ENCODE results near the gene P2RX4. TPM values are rescaled to one million over a fixed set of nuclear protein-coding genes. Genes with fewer than 3 reads are reported as not detected.

Gene P2RX4
- total RNA-seq, 3 donors from 2014 or later: 62.9 to 114 (median 86.9) TPM

- TF ChIP-seq POLR2AphosphoS5 (IDR thresholded peaks at IDR 0.05) (no peak), POLR2A (IDR thresholded peaks at IDR 0.05) (no peak), CTCF (IDR thresholded peaks at IDR 0.05) (no peak)
- no peaks in the 10 kb centered on the region for H3K4me1 ChIP-seq
- H3K4me3 ChIP-seq: no peak overlapping the region
- H3K27me3 ChIP-seq: no peaks in the 10 kb centered on the region
- no peak for DNase-seq (ENCODE audit: low spot score in 2 of 2)
- intact Hi-C loops (cut with DNase I; ENCODE audit: low total_unique reads): no loop called here
- no peak overlapping the region for H3K27ac ChIP-seq
- H3K9me3 ChIP-seq: no peaks in the 10 kb centered on the region
- H3K36me3 ChIP-seq: no peaks in the 10 kb centered on the region
These were observed 27.6 kb upstream of the P2RX4 start for GRCh38 chr12:121182222-121182893.

DNA sequence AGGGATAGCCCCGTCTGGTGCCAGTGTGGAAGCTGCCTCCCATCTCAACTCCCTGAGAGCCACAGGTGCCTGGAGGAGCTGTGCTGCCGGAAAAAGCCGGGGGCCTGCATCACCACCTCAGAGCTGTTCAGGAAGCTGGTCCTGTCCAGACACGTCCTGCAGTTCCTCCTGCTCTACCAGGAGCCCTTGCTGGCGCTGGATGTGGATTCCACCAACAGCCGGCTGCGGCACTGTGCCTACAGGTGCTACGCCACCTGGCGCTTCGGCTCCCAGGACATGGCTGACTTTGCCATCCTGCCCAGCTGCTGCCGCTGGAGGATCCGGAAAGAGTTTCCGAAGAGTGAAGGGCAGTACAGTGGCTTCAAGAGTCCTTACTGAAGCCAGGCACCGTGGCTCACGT, 25.5 kb upstream of the P2RX4 start:
- no peak for TF ChIP-seq POLR2A (IDR thresholded peaks at IDR 0.05)
- no peak for TF ChIP-seq CTCF (IDR thresholded peaks at IDR 0.05)
- TF ChIP-seq POLR2AphosphoS5 (IDR thresholded peaks at IDR 0.05): no peak
- H3K27me3 ChIP-seq: no peaks in the 10 kb centered on the region
- no peaks in the 10 kb centered on the region for H3K36me3 ChIP-seq
- H3K27ac ChIP-seq: no peak overlapping the region
- no peaks in the 10 kb centered on the region for H3K9me3 ChIP-seq
- intact Hi-C loops (cut with DNase I; ENCODE audit: low total_unique reads): no loop called here
- no peaks in the 10 kb centered on the region for H3K4me1 ChIP-seq
- DNase-seq (ENCODE audit: low spot score in 2 of 2): peak in 1 of 2 donors; percentile 26
- no peak overlapping the region for H3K4me3 ChIP-seq

DNA sequence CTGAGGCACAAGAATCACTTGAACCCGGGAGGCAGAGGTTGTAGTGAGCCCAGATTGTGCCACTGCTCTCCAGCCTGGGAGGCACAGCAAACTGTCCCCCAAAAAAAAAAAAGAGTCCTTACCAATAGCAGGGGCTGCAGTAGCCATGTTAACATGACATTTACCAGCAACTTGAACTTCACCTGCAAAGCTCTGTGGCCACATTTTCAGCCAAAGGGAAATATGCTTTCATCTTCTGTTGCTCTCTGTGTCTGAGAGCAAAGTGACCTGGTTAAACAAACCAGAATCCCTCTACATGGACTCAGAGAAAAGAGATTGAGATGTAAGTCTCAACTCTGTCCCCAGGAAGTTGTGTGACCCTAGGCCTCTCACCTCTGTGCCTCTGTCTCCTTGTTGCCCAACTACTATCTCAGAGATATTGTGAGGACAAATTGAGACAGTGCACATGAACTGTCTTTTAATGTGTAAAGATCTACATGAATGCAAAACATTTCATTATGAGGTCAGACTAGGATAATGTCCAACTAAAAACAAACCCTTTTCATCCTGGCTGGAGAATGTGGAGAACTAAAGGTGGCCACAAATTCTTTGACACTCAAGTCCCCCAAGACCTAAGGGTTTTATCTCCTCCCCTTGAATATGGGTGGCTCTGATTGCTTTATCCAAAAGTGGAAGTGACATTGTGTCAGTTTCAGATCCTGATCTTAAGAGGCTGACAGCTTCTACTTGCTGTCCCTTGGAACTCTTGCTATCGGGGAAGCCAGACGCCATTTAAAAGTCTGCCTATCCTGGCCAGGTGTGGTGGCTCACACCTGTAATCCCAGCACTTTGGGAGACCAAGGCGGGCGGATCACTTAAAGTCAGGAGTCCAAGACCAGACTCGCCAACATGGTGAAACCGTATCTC, 24.7 kb upstream of the P2RX4 start:
- intact Hi-C loops (cut with DNase I; ENCODE audit: low total_unique reads): no loop called here
- no peaks in the 10 kb centered on the region for H3K36me3 ChIP-seq

GRCh38 chr12:121186826-121187225, 23.1 kb upstream of the P2RX4 start:
- no peaks in the 10 kb centered on the region for H3K36me3 ChIP-seq
- no peak for DNase-seq (ENCODE audit: low spot score in 2 of 2)
- intact Hi-C loops (cut with DNase I; ENCODE audit: low total_unique reads): no loop called here
- no peaks in the 10 kb centered on the region for H3K27me3 ChIP-seq
- H3K27ac ChIP-seq: no peak overlapping the region
- TF ChIP-seq POLR2AphosphoS5 (IDR thresholded peaks at IDR 0.05) (no peak), POLR2A (IDR thresholded peaks at IDR 0.05) (no peak), CTCF (IDR thresholded peaks at IDR 0.05) (no peak)
- H3K9me3 ChIP-seq: no peaks in the 10 kb centered on the region
- H3K4me3 ChIP-seq: no peak overlapping the region
- no peaks in the 10 kb centered on the region for H3K4me1 ChIP-seq

More for the DNA sequence above, 24.7 kb upstream of the P2RX4 start:
- Histone ChIP-seq H3K9me3 (no peaks in the 10 kb centered on the region), H3K27ac (no peak overlapping the region), H3K27me3 (no peaks in the 10 kb centered on the region), H3K4me3 (no peak overlapping the region), H3K4me1 (no peaks in the 10 kb centered on the region)
- no peak for DNase-seq (ENCODE audit: low spot score in 2 of 2)
- TF ChIP-seq CTCF (IDR thresholded peaks at IDR 0.05): no peak

DNA sequence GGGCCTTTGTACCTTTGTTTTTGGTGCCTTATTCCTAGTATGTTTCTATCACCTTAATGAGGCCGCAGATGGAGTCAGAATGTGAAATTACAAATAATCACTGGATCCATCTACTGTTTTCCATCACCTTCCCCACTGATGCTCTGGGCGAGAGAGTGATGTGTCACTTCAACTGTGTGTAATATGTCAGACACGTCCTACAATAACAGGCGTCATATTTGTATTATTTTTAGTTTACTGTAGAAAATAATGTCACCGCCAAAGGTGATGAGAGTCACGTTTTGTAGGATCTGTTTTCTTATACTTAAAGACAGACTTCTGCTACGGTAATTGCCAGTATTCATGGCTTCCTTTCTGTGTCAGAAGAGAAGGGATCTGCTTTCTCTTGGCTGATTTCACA, 22.4 kb upstream of the P2RX4 start:
- H3K4me1 ChIP-seq: no peaks in the 10 kb centered on the region
- no peaks in the 10 kb centered on the region for H3K36me3 ChIP-seq
- H3K9me3 ChIP-seq: no peaks in the 10 kb centered on the region
- H3K27ac ChIP-seq: no peak overlapping the region
- intact Hi-C loops (cut with DNase I; ENCODE audit: low total_unique reads): no loop called here
- TF ChIP-seq POLR2A (IDR thresholded peaks at IDR 0.05) (no peak), POLR2AphosphoS5 (IDR thresholded peaks at IDR 0.05) (no peak), CTCF (IDR thresholded peaks at IDR 0.05) (no peak)
- H3K27me3 ChIP-seq: no peaks in the 10 kb centered on the region
- no peak for DNase-seq (ENCODE audit: low spot score in 2 of 2)
- no peak overlapping the region for H3K4me3 ChIP-seq
